Cardiac fibroblast (primary cell): ENCODE results near the gene DCDC2B.
A peak's percentile ranks its signal among the peaks of the same experiment; 100 is the strongest.
"Not testable (repeated sequence)": the region's sequence is repeated elsewhere in the genome, so short reads cannot be mapped to it uniquely, and the experiment has no call there.

Experiments used
- DNase-seq, 2 donors: peaks; one replicate each; pipeline versions ENCODE4 v3.0.0 to v3.0.0-alpha.2; 2010; ENCODE audit warnings: low read depth in 2 of 2
- H3K4me3 ChIP-seq, 2 donors: replicated peaks in 1 of 2; 1 replicate in 1 of 2; 2 replicates in 1 of 2; pipeline ENCODE4 v1.5.1; 2011; ENCODE audit warnings: low read depth in 2 of 2, low read length in 2 of 2, mild to moderate bottlenecking in 2 of 2, moderate library complexity in 1 of 2
- CTCF ChIP-seq: IDR thresholded peaks from one replicate; pipeline ENCODE4 v1.5.1; 2011; ENCODE audit warnings: low read depth, mild to moderate bottlenecking, low read length, inconsistent platforms

The DCDC2B gene

DNA sequence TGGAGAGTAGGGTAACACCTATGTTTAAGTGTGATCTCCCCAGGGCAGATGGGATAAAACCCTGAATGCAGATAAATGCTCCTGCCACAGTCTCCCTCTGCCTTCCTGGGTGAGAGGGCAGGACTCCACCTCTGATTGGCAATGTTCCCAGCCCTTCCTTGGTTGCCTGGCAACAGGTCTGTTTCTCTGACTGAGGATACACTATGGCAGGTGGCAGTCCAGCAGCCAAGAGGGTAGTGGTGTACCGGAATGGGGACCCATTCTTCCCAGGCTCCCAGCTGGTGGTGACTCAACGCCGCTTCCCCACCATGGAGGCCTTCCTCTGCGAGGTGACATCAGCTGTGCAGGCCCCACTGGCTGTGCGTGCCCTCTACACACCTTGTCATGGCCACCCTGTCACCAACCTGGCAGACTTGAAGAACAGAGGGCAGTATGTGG, at the start of gene DCDC2B:
DCDC2B (plus strand) TSS at position 199 of the 438 bp plus-strand sequence; CDS start at position 204, 5 bp downstream.
- H3K4me3 ChIP-seq, result no peak within 1 kb of the TSS
- DNase-seq, result peak; percentile 60 to 61
- no peak for TF ChIP-seq CTCF

DNA sequence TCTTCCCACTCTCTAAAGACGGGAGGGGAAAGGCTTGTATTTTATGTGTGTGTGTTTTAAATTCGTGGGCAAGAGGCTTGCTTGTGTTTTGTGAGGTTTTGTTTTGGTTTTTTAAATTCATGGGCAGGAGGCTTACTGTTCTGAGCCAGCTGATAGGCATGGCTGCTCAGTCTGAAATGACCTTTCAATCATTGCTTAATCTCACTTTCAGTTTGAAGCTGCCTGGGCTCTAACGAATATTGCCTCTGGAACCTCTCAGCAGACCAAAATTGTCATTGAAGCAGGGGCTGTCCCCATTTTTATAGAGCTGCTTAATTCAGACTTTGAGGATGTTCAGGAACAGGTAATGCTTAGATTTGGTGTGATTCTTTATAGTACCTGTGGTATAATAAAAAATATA, 49.7 kb upstream of the DCDC2B start:
- no peak for TF ChIP-seq CTCF
- DNase-seq, result no peak
- no peak overlapping the region for H3K4me3 ChIP-seq

- DNase-seq, result no peak
- TF ChIP-seq CTCF, result no peak
- no peak overlapping the region for H3K4me3 ChIP-seq
These were observed 45.5 kb upstream of the DCDC2B start for GRCh38 chr1:32163405-32163804.

DNA sequence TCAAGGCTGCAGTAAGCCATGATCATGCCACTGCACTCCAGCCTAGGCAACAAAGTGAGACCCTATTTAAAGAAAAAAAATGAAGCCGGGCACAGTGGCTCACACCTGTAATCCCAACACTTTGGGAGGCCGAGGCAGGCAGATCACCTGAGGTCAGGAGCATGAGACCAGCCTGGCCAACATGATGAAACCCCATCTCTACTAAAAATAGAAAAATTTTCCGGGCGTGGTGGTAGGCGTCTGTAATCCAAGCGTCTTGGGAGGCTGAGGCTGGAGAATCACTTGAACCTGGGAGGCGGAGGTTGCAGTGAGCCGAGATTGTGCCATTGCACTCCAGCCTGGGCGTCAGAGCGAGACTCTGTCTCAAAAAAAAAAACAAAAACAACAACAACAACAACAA, 43.3 kb upstream of the DCDC2B start:
- not testable (repeated sequence) for H3K4me3 ChIP-seq, DNase-seq

GRCh38 chr1:32170991-32171390, 37.9 kb upstream of the DCDC2B start:
- no peak for DNase-seq
- TF ChIP-seq CTCF, result no peak
- no peak overlapping the region for H3K4me3 ChIP-seq

- TF ChIP-seq CTCF, result no peak
- H3K4me3 ChIP-seq, result no peak overlapping the region
- peak; percentile 24 to 62 for DNase-seq
These were observed 36.2 kb upstream of the DCDC2B start for GRCh38 chr1:32172621-32173245.

GRCh38 chr1:32178380-32179192, 30.3 kb upstream of the DCDC2B start:
- TF ChIP-seq CTCF, result no peak
- no peak for DNase-seq
- no peak overlapping the region for H3K4me3 ChIP-seq
